ENCODE results near the gene PLOD1. TPM values are rescaled to one million over a fixed set of nuclear protein-coding genes. Genes with fewer than 3 reads are reported as not detected.

The PLOD1 gene
- total RNA-seq, 1 experiment from 2014 or later: 46.9 TPM

DNA sequence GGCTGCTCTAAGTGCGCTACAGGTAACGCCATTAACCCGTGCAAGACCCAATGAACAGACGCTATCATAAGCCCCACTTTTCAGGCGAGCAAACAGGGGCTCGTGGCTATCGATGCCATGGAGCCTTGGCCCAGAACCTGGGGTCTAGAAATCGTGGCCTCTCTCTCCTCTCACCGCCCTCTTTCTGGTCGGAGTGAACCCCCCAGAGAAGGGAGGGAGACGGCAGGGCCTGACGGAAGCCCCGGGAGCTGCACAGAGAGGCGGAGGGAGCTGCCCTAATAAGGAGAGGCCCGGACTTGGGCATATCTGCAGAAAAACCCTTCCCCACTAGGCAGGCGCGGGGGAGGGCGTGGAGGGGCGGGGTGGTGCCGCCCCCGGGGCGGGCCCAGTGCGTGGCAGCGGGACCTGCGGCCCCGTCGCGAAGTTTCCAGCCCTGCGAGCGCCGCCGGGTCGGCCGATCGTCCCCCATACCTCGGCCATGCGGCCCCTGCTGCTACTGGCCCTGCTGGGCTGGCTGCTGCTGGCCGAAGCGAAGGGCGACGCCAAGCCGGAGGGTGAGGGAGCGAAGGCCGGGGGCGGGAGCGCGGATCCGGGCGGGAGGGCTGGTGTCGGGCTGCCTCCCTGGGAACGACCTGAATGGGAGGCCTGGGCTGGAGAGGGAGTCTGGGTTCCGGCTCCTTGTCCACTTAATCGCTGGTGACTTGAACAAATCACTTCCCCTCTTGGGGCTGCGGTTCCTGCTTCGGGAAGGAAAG, at the start of gene PLOD1 (continued):
- TF ChIP-seq FOXP1 (CRISPR knock-in tag; IDR thresholded peaks at IDR 0.05; ENCODE audit: borderline replicate concordance): peak; percentile 86
- TF ChIP-seq NR1H2 (CRISPR knock-in tag; IDR thresholded peaks at IDR 0.05): no peak
- no peak; the same call in 1 of the 2 replicates for TF ChIP-seq CREM (CRISPR knock-in tag; IDR thresholded peaks at IDR 0.05)
- no peak for TF ChIP-seq USF1 (CRISPR knock-in tag; IDR thresholded peaks at IDR 0.05)
- no peak; the same call in 1 of the 2 replicates for TF ChIP-seq SMAD3 (CRISPR knock-in tag; IDR thresholded peaks at IDR 0.05; ENCODE audit: borderline replicate concordance)
- TF ChIP-seq SP1 (CRISPR knock-in tag; conservative IDR thresholded peaks at IDR 0.05): peak; percentile 63; the same call in 1 of the 2 replicates
- no peak for TF ChIP-seq TP53 (CRISPR knock-in tag; IDR thresholded peaks at IDR 0.05)
- TF ChIP-seq ZNF423 (CRISPR knock-in tag; IDR thresholded peaks at IDR 0.05): no peak
- no peak for TF ChIP-seq GTF2I (CRISPR knock-in tag; conservative IDR thresholded peaks at IDR 0.05)
- TF ChIP-seq, protein P1, sequence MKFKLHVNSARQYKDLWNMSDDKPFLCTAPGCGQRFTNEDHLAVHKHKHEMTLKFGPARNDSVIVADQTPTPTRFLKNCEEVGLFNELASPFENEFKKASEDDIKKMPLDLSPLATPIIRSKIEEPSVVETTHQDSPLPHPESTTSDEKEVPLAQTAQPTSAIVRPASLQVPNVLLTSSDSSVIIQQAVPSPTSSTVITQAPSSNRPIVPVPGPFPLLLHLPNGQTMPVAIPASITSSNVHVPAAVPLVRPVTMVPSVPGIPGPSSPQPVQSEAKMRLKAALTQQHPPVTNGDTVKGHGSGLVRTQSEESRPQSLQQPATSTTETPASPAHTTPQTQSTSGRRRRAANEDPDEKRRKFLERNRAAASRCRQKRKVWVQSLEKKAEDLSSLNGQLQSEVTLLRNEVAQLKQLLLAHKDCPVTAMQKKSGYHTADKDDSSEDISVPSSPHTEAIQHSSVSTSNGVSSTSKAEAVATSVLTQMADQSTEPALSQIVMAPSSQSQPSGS (CRISPR knock-in tag; IDR thresholded peaks at IDR 0.05; ENCODE audit: borderline replicate concordance, low read depth): no peak
- TF ChIP-seq E2F4 (CRISPR knock-in tag; IDR thresholded peaks at IDR 0.05; ENCODE audit: borderline replicate concordance, low read depth): no peak
- TF ChIP-seq ZNF281 (CRISPR knock-in tag; IDR thresholded peaks at IDR 0.05): no peak; the same call in 1 of the 2 replicates
- TF ChIP-seq SOX15 (CRISPR knock-in tag; IDR thresholded peaks at IDR 0.05): no peak
- peak; percentile 83 for TF ChIP-seq FOXK1 (CRISPR knock-in tag; IDR thresholded peaks at IDR 0.05)
- TF ChIP-seq MLX (CRISPR knock-in tag; IDR thresholded peaks at IDR 0.05): no peak
- 0 out of 2 replicates have a peak, but pooled peaks have one; percentile 28 for TF ChIP-seq E2F5 (CRISPR knock-in tag; IDR thresholded peaks at IDR 0.05)
- no peak for TF ChIP-seq GRHL2 (CRISPR knock-in tag; IDR thresholded peaks at IDR 0.05; ENCODE audit: insufficient replicate concordance, severe bottlenecking)
- TF ChIP-seq TEAD4 (CRISPR knock-in tag; IDR thresholded peaks at IDR 0.05): no peak
- TF ChIP-seq, protein P2, sequence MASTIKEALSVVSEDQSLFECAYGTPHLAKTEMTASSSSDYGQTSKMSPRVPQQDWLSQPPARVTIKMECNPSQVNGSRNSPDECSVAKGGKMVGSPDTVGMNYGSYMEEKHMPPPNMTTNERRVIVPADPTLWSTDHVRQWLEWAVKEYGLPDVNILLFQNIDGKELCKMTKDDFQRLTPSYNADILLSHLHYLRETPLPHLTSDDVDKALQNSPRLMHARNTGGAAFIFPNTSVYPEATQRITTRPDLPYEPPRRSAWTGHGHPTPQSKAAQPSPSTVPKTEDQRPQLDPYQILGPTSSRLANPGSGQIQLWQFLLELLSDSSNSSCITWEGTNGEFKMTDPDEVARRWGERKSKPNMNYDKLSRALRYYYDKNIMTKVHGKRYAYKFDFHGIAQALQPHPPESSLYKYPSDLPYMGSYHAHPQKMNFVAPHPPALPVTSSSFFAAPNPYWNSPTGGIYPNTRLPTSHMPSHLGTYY (CRISPR knock-in tag; IDR thresholded peaks at IDR 0.05): no peak
- TF ChIP-seq KAT7 (CRISPR knock-in tag; IDR thresholded peaks at IDR 0.05; ENCODE audit: borderline replicate concordance): peak; percentile 88; the same call in 1 of the 2 replicates
- no peak for TF ChIP-seq FOXJ3 (CRISPR knock-in tag; IDR thresholded peaks at IDR 0.05; ENCODE audit: borderline replicate concordance)
- no peak for TF ChIP-seq RELA (CRISPR knock-in tag; IDR thresholded peaks at IDR 0.05; ENCODE audit: borderline replicate concordance)

Measured in WTC11 (cell line).